HFFc6 (cell line): Measurements from ENCODE around the gene TTLL8. TPM values are rescaled to one million over a fixed set of nuclear protein-coding genes. Genes with fewer than 3 reads are reported as not detected.

Experiments used
- DNase-seq: peaks from one replicate; pipeline ENCODE4 v3.0.0-alpha.2; 2018
- H3K27ac Mint-ChIP-seq: 2 replicates; pipeline ENCODE4 v1.8.0; 2020; ENCODE audit warnings: mild to moderate bottlenecking, mixed read lengths
- H3K27me3 Mint-ChIP-seq: 2 replicates; pipeline ENCODE4 v1.8.0; 2021; ENCODE audit warnings: mild to moderate bottlenecking, moderate library complexity, mixed read lengths; ENCODE audit not compliant: insufficient read depth
- H3K36me3 Mint-ChIP-seq: 2 replicates; pipeline ENCODE4 v1.8.0; 2021; ENCODE audit warnings: low read depth, mixed read lengths
- H3K4me1 Mint-ChIP-seq: 2 replicates; pipeline ENCODE4 v1.8.0; 2020; ENCODE audit warnings: low read depth, mixed read lengths
- H3K4me3 Mint-ChIP-seq: 2 replicates; pipeline ENCODE4 v1.8.0; 2020; ENCODE audit warnings: mild to moderate bottlenecking, moderate library complexity, mixed read lengths
- H3K9me3 Mint-ChIP-seq: 2 replicates; pipeline ENCODE4 v1.8.0; 2020; ENCODE audit warnings: mild to moderate bottlenecking, mixed read lengths
- total RNA-seq, 6 experiments: library from RNA; stranded (reverse); fragmentation: NEBNext Ultra II Directional; extraction: Animal tissue kit (Norgen Biotek cat#: 25700); gene quantifications; 2 replicates in 1 of 6; 3 replicates in 5 of 6; pipeline ENCODE4 v1.2.3, GENCODE V29; 2021
- TF ChIP-seq, protein P1 (sequence below): fragments of 200-600 bp; sonication (generic); IDR thresholded peaks from 2 replicates; pipeline ENCODE4 v1.5.0; 2021; ENCODE audit warnings: antibody characterized with exemption, mild to moderate bottlenecking

The TTLL8 gene
- total RNA-seq, 6 experiments from 2014 or later, result not detected

DNA sequence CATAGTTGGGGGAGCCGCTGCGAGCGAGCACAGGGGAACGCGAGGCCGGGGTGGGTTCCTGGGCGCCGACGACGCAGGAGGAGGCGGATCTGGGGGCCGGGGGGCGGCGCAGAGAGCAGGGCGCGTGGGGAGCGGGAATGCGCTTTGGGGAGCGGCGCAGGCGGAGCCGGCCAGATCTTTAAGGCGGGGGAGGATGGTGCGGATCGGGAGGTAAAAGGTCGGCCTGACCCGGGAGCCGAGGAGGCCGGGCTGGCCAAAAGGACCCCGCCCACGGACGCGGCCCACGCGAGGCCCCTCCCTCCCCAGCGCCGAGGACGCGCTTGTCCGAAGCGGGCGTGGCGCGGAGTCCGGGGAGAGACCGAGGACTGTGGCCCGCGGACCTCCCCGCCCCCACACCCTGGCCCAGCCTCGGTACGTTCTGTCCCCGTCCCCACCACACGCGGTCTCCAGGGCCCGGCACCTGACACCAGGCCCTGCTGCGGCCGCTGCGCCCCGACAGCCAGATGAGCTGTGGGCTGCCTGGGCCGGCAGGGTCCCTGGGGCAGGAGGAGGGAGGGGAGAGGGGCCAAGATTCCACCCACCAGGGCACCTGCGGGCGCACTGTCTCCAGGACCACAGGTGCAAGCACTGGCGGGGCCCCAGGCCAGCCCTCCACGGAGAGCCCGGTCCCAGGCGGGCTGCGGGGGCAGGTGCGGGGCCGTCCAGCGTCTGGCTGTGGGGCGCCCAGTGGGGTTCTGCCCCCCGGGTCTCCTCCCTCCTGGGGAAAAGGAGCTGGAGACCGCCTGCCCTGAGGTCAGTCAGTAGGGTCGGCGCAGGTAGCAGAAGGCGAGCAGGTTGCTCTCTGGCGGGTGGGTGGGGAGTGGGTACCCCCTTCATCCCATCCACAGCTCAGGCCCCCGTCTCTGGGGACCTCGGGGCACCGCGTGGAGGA is 86.6 kb downstream of the TTLL8 start:
- peak; percentile 54 for DNase-seq
- peak overlapping the region; percentile 83 for H3K4me3 Mint-ChIP-seq

DNA sequence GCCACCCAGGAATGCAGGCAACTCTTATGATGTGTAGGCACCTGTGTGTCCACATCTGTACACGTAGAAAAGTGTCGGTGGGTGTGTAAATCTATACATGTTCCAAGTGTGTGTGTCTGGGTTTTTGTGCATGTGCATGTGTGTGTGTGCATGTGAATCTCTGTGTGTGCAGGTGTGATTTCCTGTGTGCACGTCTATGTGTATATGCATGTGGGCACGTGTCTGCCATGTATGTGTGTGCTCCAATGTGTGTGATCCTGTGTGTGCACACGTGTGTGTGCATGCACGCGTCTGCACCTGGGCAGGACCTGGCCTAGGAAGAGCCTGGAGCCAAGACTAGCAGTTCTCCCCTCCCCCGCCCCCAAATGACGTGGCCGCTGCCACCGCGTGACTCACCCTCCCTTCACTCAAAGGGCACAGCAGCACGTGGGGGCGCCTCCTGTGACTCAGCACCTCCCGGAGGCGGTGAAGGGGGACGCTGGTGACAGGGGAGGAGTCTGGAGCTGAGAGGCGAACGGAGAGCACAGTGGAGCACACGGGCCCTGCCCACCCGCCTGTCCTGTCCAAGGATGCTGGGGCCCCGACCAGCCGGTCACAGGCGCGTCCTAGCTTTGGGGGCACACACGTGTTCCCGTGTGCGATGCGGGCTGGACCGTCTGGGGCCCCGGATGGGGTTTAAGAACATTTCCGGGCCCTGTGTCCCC is 87.4 kb downstream of the TTLL8 start:
- Mint-ChIP-seq H3K4me3 (peak overlapping the region; percentile 83), H3K4me1 (peaks cover 24% of the 10 kb centered on the region), H3K27ac (peak overlapping the region; percentile 79), H3K36me3 (no peaks in the 10 kb centered on the region), H3K27me3 (no peaks in the 10 kb centered on the region; the same call in none of the 2 replicates), H3K9me3 (no peaks in the 10 kb centered on the region)
- TF ChIP-seq, protein P1, sequence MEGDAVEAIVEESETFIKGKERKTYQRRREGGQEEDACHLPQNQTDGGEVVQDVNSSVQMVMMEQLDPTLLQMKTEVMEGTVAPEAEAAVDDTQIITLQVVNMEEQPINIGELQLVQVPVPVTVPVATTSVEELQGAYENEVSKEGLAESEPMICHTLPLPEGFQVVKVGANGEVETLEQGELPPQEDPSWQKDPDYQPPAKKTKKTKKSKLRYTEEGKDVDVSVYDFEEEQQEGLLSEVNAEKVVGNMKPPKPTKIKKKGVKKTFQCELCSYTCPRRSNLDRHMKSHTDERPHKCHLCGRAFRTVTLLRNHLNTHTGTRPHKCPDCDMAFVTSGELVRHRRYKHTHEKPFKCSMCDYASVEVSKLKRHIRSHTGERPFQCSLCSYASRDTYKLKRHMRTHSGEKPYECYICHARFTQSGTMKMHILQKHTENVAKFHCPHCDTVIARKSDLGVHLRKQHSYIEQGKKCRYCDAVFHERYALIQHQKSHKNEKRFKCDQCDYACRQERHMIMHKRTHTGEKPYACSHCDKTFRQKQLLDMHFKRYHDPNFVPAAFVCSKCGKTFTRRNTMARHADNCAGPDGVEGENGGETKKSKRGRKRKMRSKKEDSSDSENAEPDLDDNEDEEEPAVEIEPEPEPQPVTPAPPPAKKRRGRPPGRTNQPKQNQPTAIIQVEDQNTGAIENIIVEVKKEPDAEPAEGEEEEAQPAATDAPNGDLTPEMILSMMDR, result no peak
- DNase-seq, result peak; percentile 97

More for the DNA sequence above, 86.6 kb downstream of the TTLL8 start:
- Mint-ChIP-seq H3K4me1 (peaks cover 30% of the 10 kb centered on the region), H3K36me3 (no peaks in the 10 kb centered on the region), H3K9me3 (no peaks in the 10 kb centered on the region), H3K27me3 (no peaks in the 10 kb centered on the region; the same call in none of the 2 replicates), H3K27ac (peak overlapping the region; percentile 79)
- TF ChIP-seq, protein P1, result no peak

DNA sequence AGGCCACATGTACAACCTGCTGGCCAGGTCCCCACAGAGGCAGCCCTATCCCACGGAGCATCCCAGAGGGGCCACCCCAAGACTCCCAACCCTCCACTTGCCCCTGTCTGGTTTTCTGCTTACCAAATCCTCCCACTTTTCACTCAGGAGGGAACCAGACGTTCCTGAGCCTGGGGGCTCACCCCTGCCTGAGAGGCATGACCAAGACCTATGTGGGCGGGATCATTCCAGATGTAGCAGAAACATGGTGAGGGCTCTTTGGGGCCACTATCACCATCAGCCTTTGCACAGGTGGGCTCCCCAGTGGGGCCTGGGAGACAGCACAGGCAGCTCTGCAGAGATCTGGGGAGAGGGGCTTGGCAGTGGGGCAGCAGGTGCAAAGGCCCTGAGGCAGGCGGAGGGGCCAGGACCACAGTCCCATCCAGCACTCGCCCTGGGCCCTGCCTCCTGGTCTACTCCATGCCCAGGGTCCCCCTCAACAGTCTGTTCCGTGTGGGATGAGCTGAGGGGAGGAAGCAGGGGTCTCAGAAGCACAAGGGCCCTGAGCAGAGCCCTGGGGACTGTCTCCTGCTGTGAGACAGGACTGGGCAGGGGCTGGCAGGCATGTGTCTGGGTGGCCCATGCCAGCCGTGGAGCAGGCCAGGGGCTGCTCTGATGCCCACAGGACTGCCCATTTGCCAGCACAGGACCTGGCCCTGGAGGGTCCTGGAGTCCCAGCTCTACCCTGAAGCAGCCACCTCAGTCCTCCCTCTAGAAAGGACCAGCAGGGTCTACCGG is 88.2 kb downstream of the TTLL8 start:
- TF ChIP-seq, protein P1, result no peak
- Mint-ChIP-seq H3K9me3 (no peaks in the 10 kb centered on the region), H3K27ac (peak overlapping the region; percentile 79), H3K36me3 (no peaks in the 10 kb centered on the region), H3K27me3 (no peaks in the 10 kb centered on the region; the same call in none of the 2 replicates), H3K4me3 (peak overlapping the region; percentile 83; the same call in 1 of the 2 replicates), H3K4me1 (peaks cover 18% of the 10 kb centered on the region)
- DNase-seq, result no peak

DNA sequence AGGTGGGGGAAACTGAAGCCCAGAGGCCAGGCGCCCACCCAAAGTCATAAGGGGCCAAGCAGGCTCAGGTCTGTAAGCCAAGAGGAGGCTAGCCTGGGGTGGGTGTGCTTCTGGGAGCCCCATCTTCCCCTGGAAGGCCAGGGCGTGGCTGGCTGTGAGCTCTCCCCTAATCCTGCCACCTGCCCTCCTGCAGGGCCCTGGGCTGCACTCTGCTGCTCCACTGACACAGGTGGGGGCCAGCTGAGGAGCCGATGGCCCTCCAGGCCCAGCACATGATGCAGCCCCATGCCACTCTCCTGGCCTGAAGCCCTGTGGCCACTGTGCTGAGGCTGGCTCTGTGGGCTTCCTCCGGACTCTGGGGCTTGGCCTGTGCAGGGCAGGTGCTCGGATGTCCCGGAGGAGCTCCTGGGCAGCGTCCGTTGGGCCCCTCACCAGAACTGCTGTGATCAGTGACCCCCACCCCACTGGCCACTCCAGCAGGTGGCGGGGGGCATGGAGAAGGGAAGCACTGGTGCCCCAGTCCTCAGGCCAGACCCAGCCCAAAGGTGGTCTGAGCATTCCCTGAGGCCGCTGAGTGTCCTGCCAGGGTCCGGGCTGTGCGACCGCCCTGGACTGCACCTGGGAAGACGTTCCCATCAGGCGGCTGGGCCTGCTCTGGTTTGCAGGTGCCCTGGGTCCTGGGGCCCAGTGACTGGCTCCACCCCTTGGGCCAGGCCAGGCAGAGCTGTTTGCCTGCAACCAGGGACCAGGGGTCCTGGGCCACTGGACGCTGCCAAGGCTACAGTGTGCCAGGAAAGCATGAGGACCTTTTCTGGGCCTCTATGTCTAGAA is 89.1 kb downstream of the TTLL8 start:
- no peak for DNase-seq
- no peak overlapping the region for H3K4me3 Mint-ChIP-seq
- H3K9me3 Mint-ChIP-seq, result no peaks in the 10 kb centered on the region
- H3K27ac Mint-ChIP-seq, result no peak overlapping the region
- TF ChIP-seq, protein P1, result no peak
- no peaks in the 10 kb centered on the region; the same call in none of the 2 replicates for H3K27me3 Mint-ChIP-seq
- H3K4me1 Mint-ChIP-seq, result peaks cover 18% of the 10 kb centered on the region
- no peaks in the 10 kb centered on the region for H3K36me3 Mint-ChIP-seq

Other genes starting within 250 kb of the TTLL8 start
- gene BRD1, start 230.4 kb downstream of the TTLL8 start, total RNA-seq, result 10 to 100 TPM; 17.2 to 20.8 (median 18.1) TPM
- 10 to 100 TPM in 1 of 6 experiments, 1 to 10 TPM in 5; 7.9 to 10.9 (median 9.0) TPM for gene ZBED4, start 204.5 kb downstream of the TTLL8 start, total RNA-seq
- 10 to 100 TPM; 17.2 to 25.1 (median 20.2) TPM for gene ALG12, start 139.9 kb downstream of the TTLL8 start, total RNA-seq
- 10 to 100 TPM; 67.9 to 86.8 (median 78.5) TPM for gene CRELD2, start 139.7 kb downstream of the TTLL8 start, total RNA-seq
- gene PIM3, start 97.5 kb downstream of the TTLL8 start, total RNA-seq, result 10 to 100 TPM; 14.8 to 18.8 (median 17.4) TPM
- not detected for gene IL17REL, start 45.5 kb downstream of the TTLL8 start, total RNA-seq
- gene MLC1, start 27.1 kb upstream of the TTLL8 start, total RNA-seq, result not detected
- 1 to 10 TPM in 1 of 6 experiments, under 1 TPM in 5; 0.09 to 1.3 (median 0.26) TPM for gene MOV10L1, start 31.7 kb upstream of the TTLL8 start, total RNA-seq
- gene PANX2, start 112.4 kb upstream of the TTLL8 start, total RNA-seq, result 1 to 10 TPM; 1.2 to 2.3 (median 1.3) TPM
- 10 to 100 TPM; 25.0 to 36.0 (median 27.6) TPM for gene TRABD, start 127.6 kb upstream of the TTLL8 start, total RNA-seq
- gene SELENOO, start 142.7 kb upstream of the TTLL8 start, total RNA-seq, result 10 to 100 TPM; 14.4 to 18.0 (median 16.0) TPM
- 10 to 100 TPM; 20.1 to 26.8 (median 21.7) TPM for gene TUBGCP6, start 186.7 kb upstream of the TTLL8 start, total RNA-seq
- 10 to 100 TPM; 24.2 to 30.9 (median 28.9) TPM for gene HDAC10, start 193.0 kb upstream of the TTLL8 start, total RNA-seq
- gene MAPK12, start 203.4 kb upstream of the TTLL8 start, total RNA-seq, result 10 to 100 TPM; 31.4 to 39.5 (median 34.1) TPM
- gene MAPK11, start 212.1 kb upstream of the TTLL8 start, total RNA-seq, result 10 to 100 TPM in 1 of 6 experiments, 1 to 10 TPM in 5; 6.0 to 10.2 (median 7.8) TPM
- gene PLXNB2, start 249.3 kb upstream of the TTLL8 start, total RNA-seq, result 100 to 1,000 TPM; 280 to 370 (median 291) TPM